NT2/D1 (cell line): ENCODE measurements around the gene RNF141.

ENCODE experiments used
- DNase-seq: peaks from one replicate; pipeline ENCODE4 v3.0.0-alpha.2; 2011; ENCODE audit warnings: low read depth, low spot score
- H3K27me3 ChIP-seq: 2 replicates; pipeline ENCODE4 v1.6.0; 2011; ENCODE audit warnings: mild to moderate bottlenecking; ENCODE audit not compliant: insufficient read length, insufficient read depth
- H3K36me3 ChIP-seq: 2 replicates; pipeline ENCODE4 v1.6.1; 2011; ENCODE audit warnings: mild to moderate bottlenecking, low read length, mixed read lengths; ENCODE audit not compliant: insufficient read depth, insufficient read length
- H3K4me1 ChIP-seq: 2 replicates; pipeline ENCODE4 v1.5.1; 2011; ENCODE audit not compliant: insufficient read depth, insufficient read length
- H3K4me3 ChIP-seq: 2 replicates; pipeline ENCODE4 v1.5.1; 2011; ENCODE audit warnings: low read depth; ENCODE audit not compliant: insufficient read length
- H3K9ac ChIP-seq: 2 replicates; pipeline ENCODE4 v1.6.0; 2011; ENCODE audit warnings: low read depth; ENCODE audit not compliant: insufficient read length
- H3K9me3 ChIP-seq: 2 replicates; pipeline ENCODE4 v1.5.1; 2011; ENCODE audit warnings: mild to moderate bottlenecking, low read length; ENCODE audit not compliant: insufficient read depth
- SUZ12 ChIP-seq: IDR thresholded peaks from 2 replicates; pipeline ENCODE4 v1.6.1; 2011; ENCODE audit not compliant: insufficient read length, insufficient read depth; ENCODE audit errors: extremely low read depth
- YY1 ChIP-seq: IDR thresholded peaks from 2 replicates; pipeline ENCODE4 v1.6.1; 2011; ENCODE audit not compliant: insufficient read length, insufficient read depth
- ZNF274 ChIP-seq: IDR thresholded peaks from 2 replicates; pipeline ENCODE4 v1.6.1; 2011; ENCODE audit warnings: mild to moderate bottlenecking, low read depth, low read length

The RNF141 gene

GRCh38 chr11:10498022-10498400 is 43.0 kb downstream of the RNF141 start:
- Histone ChIP-seq H3K4me1 (peaks cover 14% of the 10 kb centered on the region), H3K4me3 (no peak overlapping the region), H3K36me3 (peaks cover 10% of the 10 kb centered on the region), H3K27me3 (no peaks in the 10 kb centered on the region), H3K9me3 (no peaks in the 10 kb centered on the region), H3K9ac (no peak overlapping the region)
- DNase-seq, result no peak
- no peak for TF ChIP-seq YY1

GRCh38 chr11:10497371-10498021 is 43.5 kb downstream of the RNF141 start:
- no peaks in the 10 kb centered on the region for H3K27me3 ChIP-seq
- TF ChIP-seq ZNF274 (no peak), SUZ12 (no peak), YY1 (no peak)
- peaks cover 10% of the 10 kb centered on the region for H3K36me3 ChIP-seq
- H3K9me3 ChIP-seq, result no peaks in the 10 kb centered on the region
- H3K4me3 ChIP-seq, result no peak overlapping the region
- H3K4me1 ChIP-seq, result peaks cover 14% of the 10 kb centered on the region
- no peak overlapping the region for H3K9ac ChIP-seq
- DNase-seq, result no peak

- Histone ChIP-seq H3K9me3 (no peaks in the 10 kb centered on the region), H3K9ac (no peak overlapping the region), H3K27me3 (no peaks in the 10 kb centered on the region), H3K36me3 (peaks cover 10% of the 10 kb centered on the region), H3K4me1 (peaks cover 17% of the 10 kb centered on the region), H3K4me3 (no peak overlapping the region)
- TF ChIP-seq ZNF274 (no peak), YY1 (no peak), SUZ12 (no peak)
- DNase-seq, result no peak
Observed at GRCh38 chr11:10496296-10496936, 44.6 kb downstream of the RNF141 start.

- no peaks in the 10 kb centered on the region for H3K9me3 ChIP-seq
- no peaks in the 10 kb centered on the region for H3K27me3 ChIP-seq
- TF ChIP-seq YY1, result no peak
- no peak for TF ChIP-seq ZNF274
- no peak for TF ChIP-seq SUZ12
- H3K4me3 ChIP-seq, result no peak overlapping the region
- peaks cover 8% of the 10 kb centered on the region for H3K36me3 ChIP-seq
- no peak overlapping the region for H3K9ac ChIP-seq
- peaks cover 12% of the 10 kb centered on the region for H3K4me1 ChIP-seq
- no peak for DNase-seq
Observed at GRCh38 chr11:10495464-10495786, 45.6 kb downstream of the RNF141 start.

GRCh38 chr11:10494636-10495463 is 46.1 kb downstream of the RNF141 start:
- no peak for DNase-seq
- no peaks in the 10 kb centered on the region for H3K27me3 ChIP-seq
- H3K4me1 ChIP-seq, result peaks cover 10% of the 10 kb centered on the region
- H3K9ac ChIP-seq, result no peak overlapping the region
- no peaks in the 10 kb centered on the region for H3K9me3 ChIP-seq
- TF ChIP-seq SUZ12, result no peak
- TF ChIP-seq YY1, result no peak
- no peak for TF ChIP-seq ZNF274
- peaks cover 3% of the 10 kb centered on the region for H3K36me3 ChIP-seq
- H3K4me3 ChIP-seq, result no peak overlapping the region

GRCh38 chr11:10493041-10493663 is 47.8 kb downstream of the RNF141 start:
- TF ChIP-seq SUZ12 (no peak), ZNF274 (no peak), YY1 (no peak)
- no peak overlapping the region for H3K4me3 ChIP-seq
- peaks cover 3% of the 10 kb centered on the region for H3K36me3 ChIP-seq
- no peaks in the 10 kb centered on the region for H3K9me3 ChIP-seq
- no peaks in the 10 kb centered on the region for H3K27me3 ChIP-seq
- peaks cover 7% of the 10 kb centered on the region for H3K4me1 ChIP-seq
- H3K9ac ChIP-seq, result no peak overlapping the region
- no peak for DNase-seq

GRCh38 chr11:10492084-10492483 is 48.9 kb downstream of the RNF141 start:
- no peak overlapping the region for H3K9ac ChIP-seq
- no peak for DNase-seq
- no peaks in the 10 kb centered on the region for H3K9me3 ChIP-seq
- peaks cover 7% of the 10 kb centered on the region for H3K4me1 ChIP-seq
- TF ChIP-seq ZNF274 (no peak), SUZ12 (no peak), YY1 (no peak)
- no peaks in the 10 kb centered on the region for H3K27me3 ChIP-seq
- no peak overlapping the region for H3K4me3 ChIP-seq
- H3K36me3 ChIP-seq, result peaks cover 3% of the 10 kb centered on the region
